K562 (cell line): Measurements from ENCODE around the gene ACKR2.

ENCODE experiments used
- FOSL1 ChIP-seq: fragments of 200-800 bp; sonication (Bioruptor generic); conservative IDR thresholded peaks from 2 replicates; pipeline ENCODE4 v1.6.1; 2016; ENCODE audit warnings: missing genetic modification characterization, missing compliant biosample characterization
- MED1 ChIP-seq: sonication (generic); formaldehyde crosslinking; IDR thresholded peaks from 2 replicates; pipeline ENCODE4 v1.8.1; 2023; ENCODE audit warnings: missing genetic modification reagents, borderline replicate concordance
- NFIC ChIP-seq: fragments of 450-650 bp; IDR thresholded peaks from 2 replicates; pipeline ENCODE4 v1.6.1; 2017; ENCODE audit warnings: mild to moderate bottlenecking, inconsistent platforms
- RCOR1 ChIP-seq, 2 experiments: IDR thresholded peaks; 2 replicates each; pipeline ENCODE4 v1.6.1; 2012; ENCODE audit warnings: low read depth in 2 of 2, low read length in 2 of 2, borderline replicate concordance in 1 of 2, improper control_type of control experiment in 1 of 2
- ZBTB33 ChIP-seq: sonication (generic); formaldehyde crosslinking; IDR thresholded peaks from 2 replicates; pipeline ENCODE4 v1.8.1; 2023; ENCODE audit warnings: mild to moderate bottlenecking, missing genetic modification reagents
- ZNF589 ChIP-seq: fragments of 200-800 bp; sonication (Bioruptor generic); IDR thresholded peaks from 2 replicates; pipeline ENCODE4 v1.6.1; 2016; ENCODE audit warnings: low read depth, missing genetic modification characterization, missing compliant biosample characterization
- ZNF644 ChIP-seq: fragments of 200-800 bp; sonication (Bioruptor generic); IDR thresholded peaks from 2 replicates; pipeline ENCODE4 v1.6.1; 2016; ENCODE audit warnings: low read depth, missing genetic modification characterization, missing compliant biosample characterization
- ZNF780A ChIP-seq: fragments of 250-450 bp; sonication (Bioruptor Pico); IDR thresholded peaks from 2 replicates; pipeline ENCODE4 v1.5.0; 2021; ENCODE audit warnings: mild to moderate bottlenecking

GRCh38 chr3:42886294-42886822, 77.1 kb downstream of the ACKR2 start:
- TF ChIP-seq RCOR1 (IDR thresholded peaks at IDR 0.05; ENCODE audit: borderline replicate concordance in 1 of 2, low read depth in 2 of 2, low read length in 2 of 2) (no peak), FOSL1 (tag) (no peak), ZNF644 (no peak), MED1 (CRISPR knock-in tag) (no peak), ZNF589 (CRISPR knock-in tag) (no peak), ZNF780A (CRISPR knock-in tag) (no peak), NFIC (no peak), ZBTB33 (CRISPR knock-in tag) (no peak)
